ENCODE results near the gene ROBO1.

ROBO1 gene

GRCh38 chr3:79654019-79654418 lies 113.8 kb downstream of the ROBO1 start:
- TF ChIP-seq, protein P1, sequence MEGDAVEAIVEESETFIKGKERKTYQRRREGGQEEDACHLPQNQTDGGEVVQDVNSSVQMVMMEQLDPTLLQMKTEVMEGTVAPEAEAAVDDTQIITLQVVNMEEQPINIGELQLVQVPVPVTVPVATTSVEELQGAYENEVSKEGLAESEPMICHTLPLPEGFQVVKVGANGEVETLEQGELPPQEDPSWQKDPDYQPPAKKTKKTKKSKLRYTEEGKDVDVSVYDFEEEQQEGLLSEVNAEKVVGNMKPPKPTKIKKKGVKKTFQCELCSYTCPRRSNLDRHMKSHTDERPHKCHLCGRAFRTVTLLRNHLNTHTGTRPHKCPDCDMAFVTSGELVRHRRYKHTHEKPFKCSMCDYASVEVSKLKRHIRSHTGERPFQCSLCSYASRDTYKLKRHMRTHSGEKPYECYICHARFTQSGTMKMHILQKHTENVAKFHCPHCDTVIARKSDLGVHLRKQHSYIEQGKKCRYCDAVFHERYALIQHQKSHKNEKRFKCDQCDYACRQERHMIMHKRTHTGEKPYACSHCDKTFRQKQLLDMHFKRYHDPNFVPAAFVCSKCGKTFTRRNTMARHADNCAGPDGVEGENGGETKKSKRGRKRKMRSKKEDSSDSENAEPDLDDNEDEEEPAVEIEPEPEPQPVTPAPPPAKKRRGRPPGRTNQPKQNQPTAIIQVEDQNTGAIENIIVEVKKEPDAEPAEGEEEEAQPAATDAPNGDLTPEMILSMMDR (IDR thresholded peaks at IDR 0.05; ENCODE audit: control insufficient read depth, insufficient read depth, low read depth, low read length, missing control alignments) = no peak
- DNase-seq (ENCODE audit: low read depth) = no peak
- no peak overlapping the region for H3K4me3 ChIP-seq (ENCODE audit: control insufficient read depth, low read depth, low read length)

DNA sequence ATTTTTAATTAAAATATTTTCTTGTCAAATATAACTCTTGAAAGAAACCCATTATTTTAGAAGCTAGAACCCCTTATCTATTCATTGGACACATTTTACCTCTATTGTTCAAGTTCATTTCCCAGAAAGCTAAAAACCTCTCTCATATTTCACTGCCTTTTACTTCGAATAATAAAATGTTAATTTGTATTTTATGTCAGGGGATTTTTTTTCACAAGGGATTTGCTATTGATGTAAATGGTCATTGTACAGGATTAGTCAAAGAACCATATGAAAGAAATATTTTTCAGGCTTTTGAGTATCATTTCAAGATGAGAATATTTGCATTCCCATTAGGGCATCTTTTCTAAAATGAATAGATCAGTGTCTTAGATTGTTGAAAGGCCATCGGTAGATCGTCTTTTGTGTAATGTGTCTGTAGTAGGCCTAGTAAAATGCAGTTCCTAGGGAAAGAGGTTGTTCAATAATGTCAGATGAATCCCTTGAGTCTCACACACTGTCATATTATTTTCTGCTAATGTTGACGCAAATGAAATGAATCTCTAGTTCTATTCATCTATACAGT lies 114.5 kb downstream of the ROBO1 start:
- H3K4me3 ChIP-seq (ENCODE audit: control insufficient read depth, low read depth, low read length) = no peak overlapping the region
- no peak for DNase-seq (ENCODE audit: low read depth)
- TF ChIP-seq, protein P1 (IDR thresholded peaks at IDR 0.05; ENCODE audit: control insufficient read depth, insufficient read depth, low read depth, low read length, missing control alignments) = no peak

DNA sequence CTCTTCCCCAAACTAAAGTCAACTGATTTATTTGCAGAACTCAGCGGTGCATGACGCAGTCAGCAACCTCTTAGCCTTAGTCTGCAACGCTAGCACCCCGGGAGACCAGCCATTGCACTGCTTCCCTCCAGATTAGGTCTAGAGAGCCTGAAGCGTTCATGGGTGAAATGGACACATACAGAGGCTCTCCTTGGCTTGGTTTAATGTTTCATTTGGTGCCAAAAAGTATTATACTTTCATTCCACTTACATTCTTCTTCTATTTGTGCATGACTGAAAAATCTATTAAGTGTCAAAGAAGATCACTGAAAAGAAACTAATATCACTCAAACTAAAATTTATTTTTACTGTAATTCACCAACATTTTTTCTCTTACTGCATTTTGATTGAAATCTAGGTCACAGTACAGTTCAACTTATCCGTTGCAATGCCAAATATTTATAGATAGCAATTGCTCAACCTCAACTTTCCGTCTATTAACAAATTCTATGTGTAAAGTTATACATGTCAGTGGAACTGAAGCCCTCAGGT lies 116.2 kb downstream of the ROBO1 start:
- no peak overlapping the region for H3K4me3 ChIP-seq (ENCODE audit: control insufficient read depth, low read depth, low read length)
- DNase-seq (ENCODE audit: low read depth) = no peak
- TF ChIP-seq, protein P1 (IDR thresholded peaks at IDR 0.05; ENCODE audit: control insufficient read depth, insufficient read depth, low read depth, low read length, missing control alignments) = no peak

DNA sequence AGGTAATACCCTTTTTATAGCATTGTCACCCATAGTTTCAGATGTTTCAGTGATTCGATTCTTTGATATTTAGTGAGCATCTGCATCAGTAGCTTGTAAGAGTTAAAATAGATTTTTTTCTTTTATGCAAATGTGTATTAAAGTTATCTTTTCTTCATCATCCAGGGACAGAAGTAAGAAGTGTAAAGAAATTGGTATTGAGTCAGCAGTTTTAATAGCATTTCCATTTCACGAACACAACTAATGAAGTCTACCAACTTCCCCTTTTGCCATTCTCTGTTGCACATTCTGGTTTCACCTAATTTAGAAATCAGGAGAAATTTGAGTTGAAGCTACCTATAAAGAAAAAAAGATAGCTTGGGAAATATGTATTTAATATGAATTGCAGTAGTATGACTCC lies 127.9 kb downstream of the ROBO1 start:
- no peak overlapping the region for H3K4me3 ChIP-seq (ENCODE audit: control insufficient read depth, low read depth, low read length)
- TF ChIP-seq, protein P1 (IDR thresholded peaks at IDR 0.05; ENCODE audit: control insufficient read depth, insufficient read depth, low read depth, low read length, missing control alignments) = no peak
- no peak for DNase-seq (ENCODE audit: low read depth)

DNA sequence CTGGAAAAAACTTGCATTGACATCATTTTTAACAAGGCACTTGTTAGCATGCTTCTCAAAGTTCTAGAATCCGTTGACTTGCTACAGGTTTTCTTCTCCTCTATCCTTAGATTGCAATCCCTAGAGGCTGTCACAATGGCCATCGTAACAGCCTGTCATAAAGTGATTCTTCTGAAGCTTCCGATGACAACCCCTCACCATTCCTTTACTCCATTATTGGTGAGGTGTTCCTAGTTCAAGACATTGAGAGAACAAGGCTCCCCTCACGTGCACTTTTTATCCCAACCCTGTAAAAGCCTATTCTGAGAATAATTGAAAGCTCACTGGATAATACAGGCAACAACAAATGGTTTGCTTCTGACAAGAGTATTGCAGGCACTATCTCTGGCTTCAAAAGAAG lies 131.4 kb downstream of the ROBO1 start:
- no peak overlapping the region for H3K4me3 ChIP-seq (ENCODE audit: control insufficient read depth, low read depth, low read length)
- no peak for DNase-seq (ENCODE audit: low read depth)
- TF ChIP-seq, protein P1 (IDR thresholded peaks at IDR 0.05; ENCODE audit: control insufficient read depth, insufficient read depth, low read depth, low read length, missing control alignments) = no peak

GRCh38 chr3:79632842-79633241 lies 135.0 kb downstream of the ROBO1 start:
- TF ChIP-seq, protein P1 (IDR thresholded peaks at IDR 0.05; ENCODE audit: control insufficient read depth, insufficient read depth, low read depth, low read length, missing control alignments) = no peak
- no peak for DNase-seq (ENCODE audit: low read depth)
- no peak overlapping the region for H3K4me3 ChIP-seq (ENCODE audit: control insufficient read depth, low read depth, low read length)
